Measurements from ENCODE around the gene KRTAP9-1. TPM values are rescaled to one million over a fixed set of nuclear protein-coding genes. Genes with fewer than 3 reads are reported as not detected.
"Not testable (repeated sequence)": the region's sequence is repeated elsewhere in the genome, so short reads cannot be mapped to it uniquely, and the experiment has no call there.

The KRTAP9-1 gene
- total RNA-seq, 1 experiment from 2014 or later, result not detected

- peaks cover 3% of the 10 kb centered on the region; the same call in 1 of the 2 replicates for H3K4me1 Mint-ChIP-seq
- CTCF ChIA-PET, result no interaction called here
- H3K4me3 Mint-ChIP-seq, result no peak overlapping the region
- H3K9me3 Mint-ChIP-seq, result peaks cover 14% of the 10 kb centered on the region
- TF ChIP-seq CDX4 (CRISPR knock-in tag; IDR thresholded peaks at IDR 0.05; ENCODE audit: borderline replicate concordance) (no peak), ATF1 (CRISPR knock-in tag; IDR thresholded peaks at IDR 0.05) (no peak), ZBTB43 (CRISPR knock-in tag; IDR thresholded peaks at IDR 0.05) (no peak), IRF2 (CRISPR knock-in tag; IDR thresholded peaks at IDR 0.05; ENCODE audit: borderline replicate concordance, low read depth) (no peak), RELA (CRISPR knock-in tag; IDR thresholded peaks at IDR 0.05; ENCODE audit: borderline replicate concordance) (no peak), NR1H2 (CRISPR knock-in tag; IDR thresholded peaks at IDR 0.05) (no peak), ZNF396 (CRISPR knock-in tag; IDR thresholded peaks at IDR 0.05; ENCODE audit: borderline replicate concordance) (no peak), SMAD3 (CRISPR knock-in tag; IDR thresholded peaks at IDR 0.05; ENCODE audit: borderline replicate concordance) (no peak), NR3C1 (CRISPR knock-in tag; conservative IDR thresholded peaks at IDR 0.05; ENCODE audit: low read depth) (no peak), MXD4 (CRISPR knock-in tag; IDR thresholded peaks at IDR 0.05; ENCODE audit: borderline replicate concordance) (no peak), SP1 (CRISPR knock-in tag; conservative IDR thresholded peaks at IDR 0.05) (no peak), FOXK1 (CRISPR knock-in tag; IDR thresholded peaks at IDR 0.05) (no peak)
- TF ChIP-seq, protein P1, sequence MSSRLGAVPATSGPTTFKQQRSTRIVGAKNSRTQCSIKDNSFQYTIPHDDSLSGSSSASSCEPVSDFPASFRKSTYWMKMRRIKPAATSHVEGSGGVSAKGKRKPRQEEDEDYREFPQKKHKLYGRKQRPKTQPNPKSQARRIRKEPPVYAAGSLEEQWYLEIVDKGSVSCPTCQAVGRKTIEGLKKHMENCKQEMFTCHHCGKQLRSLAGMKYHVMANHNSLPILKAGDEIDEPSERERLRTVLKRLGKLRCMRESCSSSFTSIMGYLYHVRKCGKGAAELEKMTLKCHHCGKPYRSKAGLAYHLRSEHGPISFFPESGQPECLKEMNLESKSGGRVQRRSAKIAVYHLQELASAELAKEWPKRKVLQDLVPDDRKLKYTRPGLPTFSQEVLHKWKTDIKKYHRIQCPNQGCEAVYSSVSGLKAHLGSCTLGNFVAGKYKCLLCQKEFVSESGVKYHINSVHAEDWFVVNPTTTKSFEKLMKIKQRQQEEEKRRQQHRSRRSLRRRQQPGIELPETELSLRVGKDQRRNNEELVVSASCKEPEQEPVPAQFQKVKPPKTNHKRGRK (CRISPR knock-in tag; IDR thresholded peaks at IDR 0.05; ENCODE audit: borderline replicate concordance), result no peak
- TF ChIP-seq, protein P2, sequence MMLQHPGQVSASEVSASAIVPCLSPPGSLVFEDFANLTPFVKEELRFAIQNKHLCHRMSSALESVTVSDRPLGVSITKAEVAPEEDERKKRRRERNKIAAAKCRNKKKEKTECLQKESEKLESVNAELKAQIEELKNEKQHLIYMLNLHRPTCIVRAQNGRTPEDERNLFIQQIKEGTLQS (CRISPR knock-in tag; conservative IDR thresholded peaks at IDR 0.05), result no peak
- TF ChIP-seq, protein P3, sequence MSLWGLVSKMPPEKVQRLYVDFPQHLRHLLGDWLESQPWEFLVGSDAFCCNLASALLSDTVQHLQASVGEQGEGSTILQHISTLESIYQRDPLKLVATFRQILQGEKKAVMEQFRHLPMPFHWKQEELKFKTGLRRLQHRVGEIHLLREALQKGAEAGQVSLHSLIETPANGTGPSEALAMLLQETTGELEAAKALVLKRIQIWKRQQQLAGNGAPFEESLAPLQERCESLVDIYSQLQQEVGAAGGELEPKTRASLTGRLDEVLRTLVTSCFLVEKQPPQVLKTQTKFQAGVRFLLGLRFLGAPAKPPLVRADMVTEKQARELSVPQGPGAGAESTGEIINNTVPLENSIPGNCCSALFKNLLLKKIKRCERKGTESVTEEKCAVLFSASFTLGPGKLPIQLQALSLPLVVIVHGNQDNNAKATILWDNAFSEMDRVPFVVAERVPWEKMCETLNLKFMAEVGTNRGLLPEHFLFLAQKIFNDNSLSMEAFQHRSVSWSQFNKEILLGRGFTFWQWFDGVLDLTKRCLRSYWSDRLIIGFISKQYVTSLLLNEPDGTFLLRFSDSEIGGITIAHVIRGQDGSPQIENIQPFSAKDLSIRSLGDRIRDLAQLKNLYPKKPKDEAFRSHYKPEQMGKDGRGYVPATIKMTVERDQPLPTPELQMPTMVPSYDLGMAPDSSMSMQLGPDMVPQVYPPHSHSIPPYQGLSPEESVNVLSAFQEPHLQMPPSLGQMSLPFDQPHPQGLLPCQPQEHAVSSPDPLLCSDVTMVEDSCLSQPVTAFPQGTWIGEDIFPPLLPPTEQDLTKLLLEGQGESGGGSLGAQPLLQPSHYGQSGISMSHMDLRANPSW (CRISPR knock-in tag; conservative IDR thresholded peaks at IDR 0.05; ENCODE audit: low read depth), result no peak
- H3K27ac Mint-ChIP-seq, result no peak overlapping the region
- no peak for DNase-seq (ENCODE audit: low spot score)
- H3K36me3 Mint-ChIP-seq, result no peaks in the 10 kb centered on the region
- POLR2A ChIA-PET, result no interaction called here
- ATAC-seq, result no peak
- no peaks in the 10 kb centered on the region; the same call in 1 of the 2 replicates for H3K27me3 Mint-ChIP-seq (ENCODE audit: low read depth)
These were observed 35.8 kb upstream of the KRTAP9-1 start for GRCh38 chr17:41153856-41154255.

GRCh38 chr17:41160190-41160589 lies 29.5 kb upstream of the KRTAP9-1 start:
- H3K36me3 Mint-ChIP-seq; POLR2A ChIA-PET; CTCF ChIA-PET; H3K27me3 Mint-ChIP-seq (ENCODE audit: low read depth); DNase-seq (ENCODE audit: low spot score); ATAC-seq; H3K4me1 Mint-ChIP-seq; H3K9me3 Mint-ChIP-seq; H3K4me3 Mint-ChIP-seq; H3K27ac Mint-ChIP-seq: not testable (repeated sequence)
- peak; percentile 58; the same call in 1 of the 2 replicates for TF ChIP-seq ZNF423 (CRISPR knock-in tag; IDR thresholded peaks at IDR 0.05)

DNA sequence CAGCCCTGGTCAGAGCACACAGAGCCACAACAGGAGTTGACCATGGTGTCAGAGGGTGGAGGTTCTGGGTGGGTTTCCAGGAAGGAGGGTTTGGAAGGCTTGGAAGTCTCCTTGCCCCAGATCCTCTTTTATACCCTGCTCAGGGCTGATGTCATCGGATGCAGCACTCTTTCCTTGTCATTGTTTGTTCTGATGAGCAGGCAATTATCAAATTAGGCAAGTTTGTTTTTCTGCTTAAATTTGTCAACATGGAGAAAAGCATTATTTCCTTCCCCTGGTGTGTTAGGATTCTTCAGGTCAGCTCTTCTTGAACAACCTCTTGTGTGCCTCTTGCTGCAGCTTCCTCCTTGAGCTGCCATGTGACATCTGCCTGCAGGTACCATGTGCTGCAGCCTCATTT lies 29.0 kb upstream of the KRTAP9-1 start, which contains the start of gene KRTAP4-4:
KRTAP4-4 (minus strand) TSS at position 101 of the 400 bp plus-strand sequence; CDS start at position 44, 57 bp downstream.
- Mint-ChIP-seq H3K36me3 (no peaks in the 10 kb centered on the region), H3K27ac (no peak within 1 kb of the TSS), H3K27me3 (ENCODE audit: low read depth) (no peaks in the 10 kb centered on the region; the same call in 1 of the 2 replicates), H3K4me1 (no peaks in the 10 kb centered on the region), H3K4me3 (no peak within 1 kb of the TSS), H3K9me3 (no peaks in the 10 kb centered on the region)
- CTCF ChIA-PET, result no interaction called here
- POLR2A ChIA-PET, result no interaction called here
- no peak for TF ChIP-seq E2F1 (CRISPR knock-in tag; IDR thresholded peaks at IDR 0.05)
- TF ChIP-seq, protein P2 (CRISPR knock-in tag; conservative IDR thresholded peaks at IDR 0.05), result no peak
- TF ChIP-seq ETV6 (CRISPR knock-in tag; IDR thresholded peaks at IDR 0.05), result no peak
- TF ChIP-seq ZNF416 (CRISPR knock-in tag; IDR thresholded peaks at IDR 0.05), result no peak
- TF ChIP-seq SMAD3 (CRISPR knock-in tag; IDR thresholded peaks at IDR 0.05; ENCODE audit: borderline replicate concordance), result no peak
- ATAC-seq (no peak), DNase-seq (ENCODE audit: low spot score) (no peak)

Measured in WTC11 (cell line).